ENCODE results near the gene RFC4. TPM values are rescaled to one million over a fixed set of nuclear protein-coding genes. Genes with fewer than 3 reads are reported as not detected.

The RFC4 gene
- total and polyA plus RNA-seq, 2 donors (not counting 3 experiments of a cell fraction or from before 2014, with no cell fraction given): 6.2 to 33.7 TPM

GRCh38 chr3:186772281-186772694, 34.0 kb downstream of the RFC4 start:
- no peaks in the 10 kb centered on the region for H3K9me1 ChIP-seq (replicated peaks; ENCODE audit: control insufficient read depth, extremely low read depth, insufficient read depth, low read length)
- DNase-seq (ENCODE audit: low read depth, low spot score) (no peak), FAIRE-seq (no peak)
- peak overlapping the region; percentile 90 for H2AFZ ChIP-seq (ENCODE audit: low read depth, low read length)
- H3K36me3 ChIP-seq (ENCODE audit: control insufficient read depth in 2 of 2, extremely low read depth in 1 of 2, insufficient read depth in 2 of 2, low read length in 2 of 2): no peaks in the 10 kb centered on the region
- H3K4me2 ChIP-seq (ENCODE audit: insufficient read depth, low read length): peak overlapping the region; percentile 65
- ChIA-PET CTCF (interaction anchor here (0.9 to 1.6 kb wide), 5 partner anchors 11 to 829 kb away, joined by 3 to 6 read pairs (median 3); partner anchors contain the start of gene EIF4A2), POLR2A (interaction anchor here (1.0 to 2.1 kb wide), 2 partner anchors 11 to 155 kb away, joined by 3 to 29 read pairs; partner anchors contain the start of gene EIF4A2)
- peak overlapping the region; percentile 30 to 53 (median 34) for H3K4me3 ChIP-seq (replicated peaks in 1 of 3; ENCODE audit: insufficient read depth in 1 of 3, low read depth in 1 of 3, low read length in 3 of 3)
- no peaks in the 10 kb centered on the region for H3K79me2 ChIP-seq (ENCODE audit: control insufficient read depth, insufficient read depth, low read length)
- no peaks in the 10 kb centered on the region for H3K27me3 ChIP-seq (ENCODE audit: control insufficient read depth in 2 of 2, insufficient read depth in 2 of 2, low read length in 2 of 2)
- intact Hi-C loops (cut with micrococcal nuclease) (loop anchor here (1.0 to 2.0 kb wide), 2 partner anchors 10 to 25 kb away; no protein-coding TSS in a partner anchor), dilution Hi-C loops (cut with MboI; ENCODE audit: extremely low pct_ligation_motif_present, low sequenced_read_pairs) (no loop called here)
- BruUV-seq (replicated peaks): no TSS peak
- TF ChIP-seq, protein P1, sequence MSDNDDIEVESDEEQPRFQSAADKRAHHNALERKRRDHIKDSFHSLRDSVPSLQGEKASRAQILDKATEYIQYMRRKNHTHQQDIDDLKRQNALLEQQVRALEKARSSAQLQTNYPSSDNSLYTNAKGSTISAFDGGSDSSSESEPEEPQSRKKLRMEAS (IDR thresholded peaks at IDR 0.05; ENCODE audit: insufficient read depth, insufficient read length): no peak
- no peak for TF ChIP-seq EZH2 (IDR thresholded peaks at IDR 0.05; ENCODE audit: borderline replicate concordance, low read depth, low read length, severe bottlenecking)
- no peak for TF ChIP-seq JUN (IDR thresholded peaks at IDR 0.05; ENCODE audit: borderline replicate concordance, insufficient read depth, insufficient read length, low read depth)
- TF ChIP-seq CTCF (IDR thresholded peaks at IDR 0.05; ENCODE audit: extremely low read depth in 1 of 2, insufficient read depth in 1 of 2, low read depth in 1 of 2, low read length in 2 of 2): no peak
- TF ChIP-seq FOS (IDR thresholded peaks at IDR 0.05; ENCODE audit: borderline replicate concordance, insufficient read depth, low read length): no peak
- TF ChIP-seq POLR2AphosphoS5 (IDR thresholded peaks at IDR 0.05; ENCODE audit: insufficient read depth, low read depth, low read length): no peak
- no peak for TF ChIP-seq MYC (IDR thresholded peaks at IDR 0.05; ENCODE audit: low read depth, low read length)
- no peak for TF ChIP-seq POLR2A (IDR thresholded peaks at IDR 0.05; ENCODE audit: low read depth, low read length)
- no peak overlapping the region for H3K27ac ChIP-seq (ENCODE audit: insufficient read depth, low read depth, low read length)
- no peaks in the 10 kb centered on the region for H3K9me3 ChIP-seq (replicated peaks; ENCODE audit: control insufficient read depth, insufficient read depth, low read length)
- peaks cover 6% of the 10 kb centered on the region for H3K4me1 ChIP-seq (ENCODE audit: control insufficient read depth, extremely low read depth, insufficient read depth, low read length)
- no peak overlapping the region for H3K9ac ChIP-seq (replicated peaks; ENCODE audit: extremely low read depth, insufficient read depth, low read length)
- H4K20me1 ChIP-seq (replicated peaks; ENCODE audit: control insufficient read depth, extremely low read depth, insufficient read depth, low read length): no peaks in the 10 kb centered on the region

Measured in endothelial cell of umbilical vein (primary cell).